Measurements from ENCODE around the gene ADAM12.
A peak's percentile ranks its signal among the peaks of the same experiment; 100 is the strongest.

The ADAM12 gene

GRCh38 chr10:126314863-126315493, 73.3 kb downstream of the ADAM12 start:
- DNase-seq (ENCODE audit: low spot score) = no peak

- DNase-seq (ENCODE audit: low spot score) = no peak
Observed at GRCh38 chr10:126312167-126312566, 76.1 kb downstream of the ADAM12 start.

- no peak for DNase-seq (ENCODE audit: low spot score)
Observed at GRCh38 chr10:126309228-126309883, 78.9 kb downstream of the ADAM12 start.

- DNase-seq (ENCODE audit: low spot score) = peak; percentile 30
Observed at GRCh38 chr10:126302826-126303665, 85.2 kb downstream of the ADAM12 start.

GRCh38 chr10:126302476-126302756, 85.9 kb downstream of the ADAM12 start:
- DNase-seq (ENCODE audit: low spot score) = no peak

- no peak for DNase-seq (ENCODE audit: low spot score)
Observed at GRCh38 chr10:126301701-126302475, 86.4 kb downstream of the ADAM12 start.

GRCh38 chr10:126294451-126294850, 93.8 kb downstream of the ADAM12 start:
- no peak for DNase-seq (ENCODE audit: low spot score)

GRCh38 chr10:126290232-126290631, 98.0 kb downstream of the ADAM12 start:
- no peak for DNase-seq (ENCODE audit: low spot score)

GRCh38 chr10:126288547-126289493, 99.5 kb downstream of the ADAM12 start:
- no peak for DNase-seq (ENCODE audit: low spot score)

- no peak for DNase-seq (ENCODE audit: low spot score)
Observed at GRCh38 chr10:126286256-126286780, 102.0 kb downstream of the ADAM12 start.

- DNase-seq (ENCODE audit: low spot score) = no peak
Observed at GRCh38 chr10:126283307-126283706, 105.0 kb downstream of the ADAM12 start.

- no peak for DNase-seq (ENCODE audit: low spot score)
Observed at GRCh38 chr10:126278851-126279250, 109.4 kb downstream of the ADAM12 start.

GRCh38 chr10:126277181-126277580, 111.1 kb downstream of the ADAM12 start:
- no peak for DNase-seq (ENCODE audit: low spot score)

GRCh38 chr10:126272526-126272925, 115.8 kb downstream of the ADAM12 start:
- DNase-seq (ENCODE audit: low spot score) = no peak

- no peak for DNase-seq (ENCODE audit: low spot score)
Observed at GRCh38 chr10:126270111-126270510, 118.2 kb downstream of the ADAM12 start.

- DNase-seq (ENCODE audit: low spot score) = no peak
Observed at GRCh38 chr10:126268013-126268920, 120.0 kb downstream of the ADAM12 start.

GRCh38 chr10:126264102-126265018, 123.9 kb downstream of the ADAM12 start:
- no peak for DNase-seq (ENCODE audit: low spot score)

- no peak for DNase-seq (ENCODE audit: low spot score)
Observed at GRCh38 chr10:126263006-126263676, 125.1 kb downstream of the ADAM12 start.

Data from putamen (tissue), 1 donor.